ENCODE data around the gene MYO10.

GRCh38 chr5:16883806-16884205 lies 52.3 kb downstream of the MYO10 start:
- TF ChIP-seq CTCF (IDR thresholded peaks at IDR 0.05; ENCODE audit: insufficient read depth, low read depth, low read length) (no peak), EZH2 (IDR thresholded peaks at IDR 0.05; ENCODE audit: insufficient read depth, low read length) (no peak)
